Activated CD4-positive, alpha-beta T cell treated with anti-CD3 and anti-CD28 coated beads for 36 hours (primary cell): ENCODE results near the gene THOP1. TPM values are rescaled to one million over a fixed set of nuclear protein-coding genes. Genes with fewer than 3 reads are reported as not detected.
A peak's percentile ranks its signal among the peaks of the same experiment; 100 is the strongest.

Experiments used
- ATAC-seq: fragments of 200-7000 bp; cut with Tn5 transposase; one replicate; pipeline ENCODE4 v1.10.0; 2021; ENCODE audit warnings: mild to moderate bottlenecking, moderate library complexity
- CTCF ChIA-PET: fragments of 350-600 bp; sonication (Branson Sonifier 250); formaldehyde crosslinking; loops from one replicate; lab custom pipeline; 2021; ENCODE audit warnings: antibody characterized with exemption; lab: Charles Lee
- POLR2A ChIA-PET: fragments of 350-600 bp; sonication (Branson Sonifier 250); formaldehyde crosslinking; loops from one replicate; lab custom pipeline; 2021; ENCODE audit warnings: antibody characterized with exemption, inconsistent platforms; lab: Charles Lee
- DNase-seq: peaks from one replicate; pipeline ENCODE4 v3.0.0-alpha.2; 2020
- H3K27ac Mint-ChIP-seq: one replicate; pipeline ENCODE4 v1.8.0; 2021; ENCODE audit warnings: mixed read lengths
- H3K27me3 Mint-ChIP-seq: one replicate; pipeline ENCODE4 v1.8.0; 2021; ENCODE audit warnings: mixed read lengths
- H3K36me3 Mint-ChIP-seq: one replicate; pipeline ENCODE4 v1.8.0; 2021; ENCODE audit warnings: low read depth, mixed read lengths
- H3K4me1 Mint-ChIP-seq: one replicate; pipeline ENCODE4 v1.8.0; 2021; ENCODE audit warnings: mixed read lengths
- H3K4me3 Mint-ChIP-seq: one replicate; pipeline ENCODE4 v1.8.0; 2021; ENCODE audit warnings: mild to moderate bottlenecking, moderate library complexity, mixed read lengths
- H3K9me3 Mint-ChIP-seq: one replicate; pipeline ENCODE4 v1.8.0; 2021; ENCODE audit warnings: low read depth, mixed read lengths
- intact Hi-C, 2 experiments: fragments of 100-400 bp; cut with DNase I in 1 of 2; cut with micrococcal nuclease in 1 of 2; formaldehyde crosslinking; loops; one replicate each; pipeline versions ENCODE4 v1.14.2 to v1.15.1; 2022 to 2024; cut with DNase I, micrococcal nuclease
- total RNA-seq, 2 experiments: library from RNA; stranded (reverse); gene quantifications; one replicate each; pipeline ENCODE4 v1.2.3, GENCODE V29; 2021

Gene THOP1
- total RNA-seq, 2 experiments from 2014 or later: 135 to 144 TPM

- Mint-ChIP-seq H3K9me3 (peaks cover 42% of the 10 kb centered on the region), H3K4me1 (peaks cover 14% of the 10 kb centered on the region), H3K4me3 (no peak overlapping the region), H3K27ac (peak overlapping the region; percentile 58), H3K36me3 (peaks cover 69% of the 10 kb centered on the region), H3K27me3 (no peaks in the 10 kb centered on the region)
- intact Hi-C loops: no loop called here
- ChIA-PET CTCF (interaction anchor here (1.7 kb wide), 1 partner anchor 9 kb away, joined by 4 read pairs; the partner anchor contains the start of gene ZNF555), POLR2A (no interaction called here)
- ATAC-seq (peak; percentile 72), DNase-seq (no peak)
Measured at GRCh38 chr19:2850256-2850925, 65.1 kb downstream of the THOP1 start.

- DNase-seq (no peak), ATAC-seq (no peak)
- Mint-ChIP-seq H3K27me3 (no peaks in the 10 kb centered on the region), H3K36me3 (peaks cover 65% of the 10 kb centered on the region), H3K4me3 (no peak overlapping the region), H3K9me3 (peaks cover 48% of the 10 kb centered on the region), H3K4me1 (peaks cover 29% of the 10 kb centered on the region), H3K27ac (no peak overlapping the region)
- ChIA-PET CTCF (no interaction called here), POLR2A (no interaction called here)
- intact Hi-C loops: loop anchor here in 1 of 2 experiments (2.0 kb wide), 1 partner anchor 20 kb away; no protein-coding TSS in a partner anchor
Measured at GRCh38 chr19:2852598-2852997, 67.3 kb downstream of the THOP1 start.

- ATAC-seq (no peak), DNase-seq (no peak)
- Mint-ChIP-seq H3K27ac (no peak overlapping the region), H3K9me3 (peaks cover 48% of the 10 kb centered on the region), H3K36me3 (peaks cover 62% of the 10 kb centered on the region), H3K4me1 (peaks cover 29% of the 10 kb centered on the region), H3K27me3 (no peaks in the 10 kb centered on the region), H3K4me3 (no peak overlapping the region)
- POLR2A ChIA-PET: interaction anchor here (0.5 kb wide), 1 partner anchor 97 kb away, joined by 5 read pairs; no protein-coding TSS in a partner anchor
- CTCF ChIA-PET: interaction anchor here (1.1 kb wide), 1 partner anchor 15 kb away, joined by 5 read pairs; no protein-coding TSS in a partner anchor
- intact Hi-C loops: loop anchor here in 1 of 2 experiments (2.0 kb wide), 1 partner anchor 20 kb away; no protein-coding TSS in a partner anchor
Measured at GRCh38 chr19:2853015-2853606, 67.8 kb downstream of the THOP1 start.

- H3K4me1 Mint-ChIP-seq: peaks cover 32% of the 10 kb centered on the region
- no peak overlapping the region for H3K27ac Mint-ChIP-seq
- no peak overlapping the region for H3K4me3 Mint-ChIP-seq
- no peak for DNase-seq
- ChIA-PET CTCF (interaction anchor here (0.7 to 0.9 kb wide), 2 partner anchors 14 to 46 kb away, joined by 3 read pairs; partner anchors contain the start of genes ZNF555 and ZNF57), POLR2A (no interaction called here)
- H3K27me3 Mint-ChIP-seq: no peaks in the 10 kb centered on the region
- H3K36me3 Mint-ChIP-seq: peaks cover 59% of the 10 kb centered on the region
- no peak for ATAC-seq
- peaks cover 48% of the 10 kb centered on the region for H3K9me3 Mint-ChIP-seq
- intact Hi-C loops: no loop called here
Measured at GRCh38 chr19:2854849-2855248, 69.5 kb downstream of the THOP1 start.

GRCh38 chr19:2856457-2857050 lies 71.3 kb downstream of the THOP1 start:
- no peak overlapping the region for H3K4me3 Mint-ChIP-seq
- peaks cover 22% of the 10 kb centered on the region for H3K4me1 Mint-ChIP-seq
- POLR2A ChIA-PET: interaction anchor here (0.6 to 0.7 kb wide), 2 partner anchors 15 to 208 kb away, joined by 3 to 9 read pairs; partner anchors contain the start of gene ZNF555
- H3K9me3 Mint-ChIP-seq: peaks cover 36% of the 10 kb centered on the region
- H3K27me3 Mint-ChIP-seq: no peaks in the 10 kb centered on the region
- H3K36me3 Mint-ChIP-seq: peaks cover 43% of the 10 kb centered on the region
- intact Hi-C loops: no loop called here
- ATAC-seq (peak; percentile 39), DNase-seq (no peak)
- H3K27ac Mint-ChIP-seq: peak overlapping the region; percentile 82
- CTCF ChIA-PET: interaction anchor here (1.8 kb wide), 1 partner anchor 220 kb away, joined by 4 read pairs; no protein-coding TSS in a partner anchor

GRCh38 chr19:2858864-2859263 lies 73.6 kb downstream of the THOP1 start:
- intact Hi-C loops: no loop called here

GRCh38 chr19:2863816-2864215 lies 78.5 kb downstream of the THOP1 start:
- Mint-ChIP-seq H3K27ac (no peak overlapping the region), H3K27me3 (peaks cover 5% of the 10 kb centered on the region), H3K9me3 (no peaks in the 10 kb centered on the region), H3K4me3 (no peak overlapping the region), H3K4me1 (no peaks in the 10 kb centered on the region), H3K36me3 (no peaks in the 10 kb centered on the region)
- ChIA-PET CTCF (interaction anchor here (0.6 to 0.7 kb wide), 3 partner anchors 211 to 565 kb away, joined by 3 to 5 read pairs (median 3); no protein-coding TSS in a partner anchor), POLR2A (no interaction called here)
- no peak for ATAC-seq
- intact Hi-C loops: no loop called here
- DNase-seq: no peak

More at GRCh38 chr19:2858864-2859263, 73.6 kb downstream of the THOP1 start:
- Mint-ChIP-seq H3K27me3 (no peaks in the 10 kb centered on the region), H3K9me3 (peaks cover 16% of the 10 kb centered on the region), H3K4me3 (no peak overlapping the region), H3K36me3 (peaks cover 20% of the 10 kb centered on the region), H3K4me1 (peaks cover 22% of the 10 kb centered on the region), H3K27ac (no peak overlapping the region)
- no peak for ATAC-seq
- no peak for DNase-seq
- CTCF ChIA-PET: interaction anchor here (0.7 to 1.5 kb wide), 4 partner anchors 26 to 211 kb away, joined by 3 to 5 read pairs (median 4); no protein-coding TSS in a partner anchor
- POLR2A ChIA-PET: no interaction called here

Other genes with a start within 250 kb of the THOP1 start
- gene GNG7, start 82.8 kb upstream of the THOP1 start, total RNA-seq: 1 to 10 TPM; 1.1 to 1.2 TPM
- gene DIRAS1, start 64.1 kb upstream of the THOP1 start, total RNA-seq: under 1 TPM; 0.21 to 0.33 TPM
- 10 to 100 TPM; 26.6 to 46.0 TPM for gene SLC39A3, start 45.5 kb upstream of the THOP1 start, total RNA-seq
- 10 to 100 TPM; 53.0 to 62.2 TPM for gene SGTA, start 2.2 kb upstream of the THOP1 start, total RNA-seq
- gene ZNF554, start 34.4 kb downstream of the THOP1 start, total RNA-seq: 1 to 10 TPM; 1.9 to 2.3 TPM
- gene ZNF555, start 56.0 kb downstream of the THOP1 start, total RNA-seq: 1 to 10 TPM; 1.9 TPM
- not detected for gene ZNF556, start 81.8 kb downstream of the THOP1 start, total RNA-seq
- gene ZNF57, start 115.4 kb downstream of the THOP1 start, total RNA-seq: 1 to 10 TPM; 5.9 to 7.1 TPM
- gene ZNF77, start 159.5 kb downstream of the THOP1 start, total RNA-seq: 1 to 10 TPM; 4.3 to 4.8 TPM
- 1 to 10 TPM; 2.6 to 3.5 TPM for gene TLE6, start 192.1 kb downstream of the THOP1 start, total RNA-seq
- gene TLE2, start 243.8 kb downstream of the THOP1 start, total RNA-seq: 1 to 10 TPM; 4.7 to 6.3 TPM